GM23338 (cell line): Measurements from ENCODE around the gene SERPINA5. TPM values are rescaled to one million over a fixed set of nuclear protein-coding genes. Genes with fewer than 3 reads are reported as not detected.

Experiments
- ATAC-seq: fragments of 200-7000 bp; cut with Tn5 transposase; 3 replicates; pipeline ENCODE4 v1.9.1; 2020
- DNase-seq: peaks from one replicate; pipeline ENCODE4 v3.0.0-alpha.2; 2015; ENCODE audit warnings: low spot score
- H2AFZ ChIP-seq: fragments of 200-600 bp; sonication (generic); 2 replicates; pipeline ENCODE4 v1.8.0; 2016; ENCODE audit warnings: antibody characterized with exemption, mild to moderate bottlenecking, moderate library complexity
- H3F3A ChIP-seq: fragments of 200-600 bp; sonication (generic); replicated peaks from 2 replicates; pipeline ENCODE4 v1.8.0; 2017; ENCODE audit warnings: antibody characterized with exemption, mixed run types, low read depth
- H3K27ac ChIP-seq: fragments of 200-600 bp; sonication (generic); 2 replicates; pipeline ENCODE4 v1.6.1; 2016; ENCODE audit warnings: low read depth
- H3K27me3 ChIP-seq: fragments of 200-600 bp; sonication (generic); 2 replicates; pipeline ENCODE4 v1.8.0; 2016; ENCODE audit warnings: mild to moderate bottlenecking, mixed run types, moderate library complexity; ENCODE audit not compliant: insufficient read depth
- H3K36me3 ChIP-seq: fragments of 200-600 bp; sonication (generic); 2 replicates; pipeline ENCODE4 v1.8.0; 2016; ENCODE audit warnings: mild to moderate bottlenecking; ENCODE audit not compliant: insufficient read depth
- H3K4me1 ChIP-seq: fragments of 200-600 bp; sonication (generic); 2 replicates; pipeline ENCODE4 v1.8.0; 2016; ENCODE audit warnings: mild to moderate bottlenecking, moderate library complexity; ENCODE audit not compliant: insufficient read depth
- H3K4me2 ChIP-seq: fragments of 200-600 bp; sonication (generic); 2 replicates; pipeline ENCODE4 v1.7.1; 2017; ENCODE audit warnings: mixed run types
- H3K4me3 ChIP-seq: fragments of 200-600 bp; sonication (generic); 2 replicates; pipeline ENCODE4 v1.6.1; 2016; ENCODE audit warnings: mixed run types
- H3K79me2 ChIP-seq: fragments of 200-600 bp; sonication (generic); replicated peaks from 2 replicates; pipeline ENCODE4 v1.8.0; 2017; ENCODE audit warnings: mild to moderate bottlenecking; ENCODE audit not compliant: insufficient read depth
- H3K9me2 ChIP-seq: fragments of 200-600 bp; sonication (generic); 2 replicates; pipeline ENCODE4 v1.8.0; 2017; ENCODE audit not compliant: insufficient read depth
- H4K20me1 ChIP-seq: fragments of 200-600 bp; sonication (generic); replicated peaks from 2 replicates; pipeline ENCODE4 v1.8.0; 2017; ENCODE audit warnings: mild to moderate bottlenecking; ENCODE audit not compliant: insufficient read depth
- H3K27ac Mint-ChIP-seq: 2 replicates; pipeline ENCODE4 v1.8.0; 2020; ENCODE audit warnings: inconsistent platforms, mild to moderate bottlenecking, moderate library complexity, mixed read lengths
- H3K27me3 Mint-ChIP-seq: 3 replicates; pipeline ENCODE4 v1.8.0; 2022; ENCODE audit warnings: low read depth, mild to moderate bottlenecking, moderate library complexity, mixed read lengths, inconsistent platforms; ENCODE audit not compliant: insufficient read depth, poor library complexity
- H3K36me3 Mint-ChIP-seq: 3 replicates; pipeline ENCODE4 v1.8.0; 2021; ENCODE audit warnings: low read depth, mild to moderate bottlenecking, inconsistent platforms, moderate library complexity, mixed read lengths
- H3K4me1 Mint-ChIP-seq: 3 replicates; pipeline ENCODE4 v1.8.0; 2020; ENCODE audit warnings: mild to moderate bottlenecking, inconsistent platforms, mixed read lengths
- H3K4me3 Mint-ChIP-seq: 3 replicates; pipeline ENCODE4 v1.8.0; 2021; ENCODE audit warnings: moderate library complexity, mild to moderate bottlenecking, inconsistent platforms, mixed read lengths
- H3K9me3 Mint-ChIP-seq: 3 replicates; pipeline ENCODE4 v1.8.0; 2020; ENCODE audit warnings: moderate library complexity, mild to moderate bottlenecking, inconsistent platforms, mixed read lengths
- CREB1 ChIP-seq: fragments of 250-450 bp; sonication (Bioruptor Pico); IDR thresholded peaks from 2 replicates; pipeline ENCODE4 v1.5.0; 2020; ENCODE audit warnings: low read depth, mild to moderate bottlenecking, moderate library complexity
- EZH2 ChIP-seq: fragments of 200-600 bp; sonication (generic); IDR thresholded peaks from one replicate; pipeline ENCODE4 v1.8.0; 2017; ENCODE audit warnings: antibody characterized with exemption, mild to moderate bottlenecking, low read depth; ENCODE audit not compliant: unreplicated experiment
- EZH2phosphoT487 ChIP-seq: fragments of 200-600 bp; sonication (generic); IDR thresholded peaks from one replicate; pipeline ENCODE4 v1.8.1; 2018; ENCODE audit warnings: antibody characterized with exemption; ENCODE audit not compliant: unreplicated experiment
- JUNB ChIP-seq: IDR thresholded peaks from one replicate; pipeline ENCODE4 v1.6.1; 2016; ENCODE audit warnings: antibody characterized with exemption; ENCODE audit not compliant: unreplicated experiment
- NANOG ChIP-seq: IDR thresholded peaks from 2 replicates; pipeline ENCODE4 v1.6.1; 2016; ENCODE audit warnings: antibody characterized with exemption, borderline replicate concordance
- POLR2AphosphoS5 ChIP-seq: IDR thresholded peaks from 2 replicates; pipeline ENCODE4 v1.6.1; 2016; ENCODE audit warnings: antibody characterized with exemption, low read depth
- ZNF114 ChIP-seq: fragments of 250-450 bp; sonication (Bioruptor Pico); IDR thresholded peaks from 2 replicates; pipeline ENCODE4 v1.5.0; 2020; ENCODE audit warnings: mild to moderate bottlenecking, moderate library complexity
- ZNF331 ChIP-seq: fragments of 250-450 bp; sonication (Bioruptor Pico); IDR thresholded peaks from 2 replicates; pipeline ENCODE4 v1.5.0; 2020; ENCODE audit warnings: low read depth, mild to moderate bottlenecking, moderate library complexity
- polyA plus RNA-seq: library from polyadenylated mRNA; unstranded; fragments of >200 nt; fragmentation: Nextera tagmentation; extraction: Ambion mirVana; gene quantifications from 2 replicates; pipeline ENCODE4 v1.2.1, GENCODE V29; 2016
- total RNA-seq: library from RNA; depleted of rRNA; stranded (reverse); fragments of >200 nt; shearing (Covaris generic); gene quantifications from 2 replicates; pipeline ENCODE4 v1.2.3, GENCODE V29; 2014
- TF ChIP-seq, protein P1 (sequence below): fragments of 250-450 bp; sonication (Bioruptor Pico); IDR thresholded peaks from 2 replicates; pipeline ENCODE4 v1.5.0; 2020; ENCODE audit warnings: mild to moderate bottlenecking, moderate library complexity
- TF ChIP-seq, protein P2 (sequence below): IDR thresholded peaks from one replicate; pipeline ENCODE4 v1.6.1; 2018; ENCODE audit warnings: antibody characterized with exemption; ENCODE audit not compliant: unreplicated experiment
- TF ChIP-seq, protein P3 (sequence below): IDR thresholded peaks from 2 replicates; pipeline ENCODE4 v1.6.1; 2016; ENCODE audit warnings: antibody characterized with exemption
- TF ChIP-seq, protein P4 (sequence below), 2 experiments: fragments of 200-600 bp in 1 of 2; sonication (generic) in 1 of 2; conservative IDR thresholded peaks; 2 replicates each; pipeline versions ENCODE4 v1.5.1 to v1.6.1; 2016 to 2017; ENCODE audit warnings: antibody characterized with exemption in 2 of 2, low read depth in 2 of 2, mild to moderate bottlenecking in 2 of 2, moderate library complexity in 1 of 2

Gene SERPINA5
- total and polyA plus RNA-seq, 2 experiments from 2014 or later: 0.81 to 0.90 TPM

DNA sequence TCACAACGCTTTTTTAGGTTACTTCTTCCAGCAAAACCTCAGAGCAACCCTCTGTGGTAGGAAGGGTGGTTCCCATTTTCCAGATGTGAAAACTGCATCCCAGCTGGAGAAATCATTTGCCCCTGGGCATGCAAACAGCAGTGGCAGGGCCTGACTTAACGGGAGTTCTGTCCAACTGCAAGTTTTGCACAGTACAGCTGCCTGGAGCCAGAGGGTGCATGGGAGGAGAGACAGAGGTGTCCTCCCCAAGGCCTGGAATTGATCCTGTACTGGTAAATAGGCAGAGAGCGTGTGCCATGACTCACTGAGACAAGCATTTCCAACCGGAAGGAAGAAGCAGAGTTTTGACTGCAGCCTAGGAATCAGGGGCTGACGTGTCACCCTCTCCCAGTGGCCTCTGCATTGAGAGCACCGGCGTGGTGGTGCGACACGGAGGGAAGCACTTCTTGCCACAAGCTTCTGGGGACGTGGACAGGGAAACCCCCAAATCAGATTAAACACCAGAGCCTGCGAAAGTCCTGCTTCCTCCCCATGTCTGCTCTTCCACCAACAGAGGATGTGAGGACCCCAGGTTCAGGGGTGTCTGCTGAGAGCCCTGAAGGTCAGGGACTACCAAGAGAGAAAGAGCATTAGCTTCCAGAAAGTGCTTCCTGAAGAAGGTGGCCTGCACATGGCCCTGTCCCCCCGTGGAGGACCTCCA lies 39.0 kb upstream of the SERPINA5 start (continued):
- TF ChIP-seq, protein P1, sequence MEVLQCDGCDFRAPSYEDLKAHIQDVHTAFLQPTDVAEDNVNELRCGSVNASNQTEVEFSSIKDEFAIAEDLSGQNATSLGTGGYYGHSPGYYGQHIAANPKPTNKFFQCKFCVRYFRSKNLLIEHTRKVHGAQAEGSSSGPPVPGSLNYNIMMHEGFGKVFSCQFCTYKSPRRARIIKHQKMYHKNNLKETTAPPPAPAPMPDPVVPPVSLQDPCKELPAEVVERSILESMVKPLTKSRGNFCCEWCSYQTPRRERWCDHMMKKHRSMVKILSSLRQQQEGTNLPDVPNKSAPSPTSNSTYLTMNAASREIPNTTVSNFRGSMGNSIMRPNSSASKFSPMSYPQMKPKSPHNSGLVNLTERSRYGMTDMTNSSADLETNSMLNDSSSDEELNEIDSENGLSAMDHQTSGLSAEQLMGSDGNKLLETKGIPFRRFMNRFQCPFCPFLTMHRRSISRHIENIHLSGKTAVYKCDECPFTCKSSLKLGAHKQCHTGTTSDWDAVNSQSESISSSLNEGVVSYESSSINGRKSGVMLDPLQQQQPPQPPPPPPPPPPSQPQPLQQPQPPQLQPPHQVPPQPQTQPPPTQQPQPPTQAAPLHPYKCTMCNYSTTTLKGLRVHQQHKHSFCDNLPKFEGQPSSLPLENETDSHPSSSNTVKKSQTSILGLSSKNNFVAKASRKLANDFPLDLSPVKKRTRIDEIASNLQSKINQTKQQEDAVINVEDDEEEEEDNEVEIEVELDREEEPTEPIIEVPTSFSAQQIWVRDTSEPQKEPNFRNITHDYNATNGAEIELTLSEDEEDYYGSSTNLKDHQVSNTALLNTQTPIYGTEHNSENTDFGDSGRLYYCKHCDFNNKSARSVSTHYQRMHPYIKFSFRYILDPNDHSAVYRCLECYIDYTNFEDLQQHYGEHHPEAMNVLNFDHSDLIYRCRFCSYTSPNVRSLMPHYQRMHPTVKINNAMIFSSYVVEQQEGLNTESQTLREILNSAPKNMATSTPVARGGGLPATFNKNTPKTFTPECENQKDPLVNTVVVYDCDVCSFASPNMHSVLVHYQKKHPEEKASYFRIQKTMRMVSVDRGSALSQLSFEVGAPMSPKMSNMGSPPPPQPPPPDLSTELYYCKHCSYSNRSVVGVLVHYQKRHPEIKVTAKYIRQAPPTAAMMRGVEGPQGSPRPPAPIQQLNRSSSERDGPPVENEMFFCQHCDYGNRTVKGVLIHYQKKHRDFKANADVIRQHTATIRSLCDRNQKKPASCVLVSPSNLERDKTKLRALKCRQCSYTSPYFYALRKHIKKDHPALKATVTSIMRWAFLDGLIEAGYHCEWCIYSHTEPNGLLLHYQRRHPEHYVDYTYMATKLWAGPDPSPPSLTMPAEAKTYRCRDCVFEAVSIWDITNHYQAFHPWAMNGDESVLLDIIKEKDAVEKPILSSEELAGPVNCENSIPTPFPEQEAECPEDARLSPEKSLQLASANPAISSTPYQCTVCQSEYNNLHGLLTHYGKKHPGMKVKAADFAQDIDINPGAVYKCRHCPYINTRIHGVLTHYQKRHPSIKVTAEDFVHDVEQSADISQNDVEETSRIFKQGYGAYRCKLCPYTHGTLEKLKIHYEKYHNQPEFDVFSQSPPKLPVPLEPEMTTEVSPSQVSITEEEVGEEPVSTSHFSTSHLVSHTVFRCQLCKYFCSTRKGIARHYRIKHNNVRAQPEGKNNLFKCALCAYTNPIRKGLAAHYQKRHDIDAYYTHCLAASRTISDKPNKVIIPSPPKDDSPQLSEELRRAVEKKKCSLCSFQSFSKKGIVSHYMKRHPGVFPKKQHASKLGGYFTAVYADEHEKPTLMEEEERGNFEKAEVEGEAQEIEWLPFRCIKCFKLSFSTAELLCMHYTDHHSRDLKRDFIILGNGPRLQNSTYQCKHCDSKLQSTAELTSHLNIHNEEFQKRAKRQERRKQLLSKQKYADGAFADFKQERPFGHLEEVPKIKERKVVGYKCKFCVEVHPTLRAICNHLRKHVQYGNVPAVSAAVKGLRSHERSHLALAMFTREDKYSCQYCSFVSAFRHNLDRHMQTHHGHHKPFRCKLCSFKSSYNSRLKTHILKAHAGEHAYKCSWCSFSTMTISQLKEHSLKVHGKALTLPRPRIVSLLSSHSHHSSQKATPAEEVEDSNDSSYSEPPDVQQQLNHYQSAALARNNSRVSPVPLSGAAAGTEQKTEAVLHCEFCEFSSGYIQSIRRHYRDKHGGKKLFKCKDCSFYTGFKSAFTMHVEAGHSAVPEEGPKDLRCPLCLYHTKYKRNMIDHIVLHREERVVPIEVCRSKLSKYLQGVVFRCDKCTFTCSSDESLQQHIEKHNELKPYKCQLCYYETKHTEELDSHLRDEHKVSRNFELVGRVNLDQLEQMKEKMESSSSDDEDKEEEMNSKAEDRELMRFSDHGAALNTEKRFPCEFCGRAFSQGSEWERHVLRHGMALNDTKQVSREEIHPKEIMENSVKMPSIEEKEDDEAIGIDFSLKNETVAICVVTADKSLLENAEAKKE: no peak
- TF ChIP-seq POLR2AphosphoS5 (no peak), ZNF331 (CRISPR knock-in tag) (no peak), CREB1 (CRISPR knock-in tag) (no peak), EZH2 (no peak), ZNF114 (CRISPR knock-in tag) (no peak)

DNA sequence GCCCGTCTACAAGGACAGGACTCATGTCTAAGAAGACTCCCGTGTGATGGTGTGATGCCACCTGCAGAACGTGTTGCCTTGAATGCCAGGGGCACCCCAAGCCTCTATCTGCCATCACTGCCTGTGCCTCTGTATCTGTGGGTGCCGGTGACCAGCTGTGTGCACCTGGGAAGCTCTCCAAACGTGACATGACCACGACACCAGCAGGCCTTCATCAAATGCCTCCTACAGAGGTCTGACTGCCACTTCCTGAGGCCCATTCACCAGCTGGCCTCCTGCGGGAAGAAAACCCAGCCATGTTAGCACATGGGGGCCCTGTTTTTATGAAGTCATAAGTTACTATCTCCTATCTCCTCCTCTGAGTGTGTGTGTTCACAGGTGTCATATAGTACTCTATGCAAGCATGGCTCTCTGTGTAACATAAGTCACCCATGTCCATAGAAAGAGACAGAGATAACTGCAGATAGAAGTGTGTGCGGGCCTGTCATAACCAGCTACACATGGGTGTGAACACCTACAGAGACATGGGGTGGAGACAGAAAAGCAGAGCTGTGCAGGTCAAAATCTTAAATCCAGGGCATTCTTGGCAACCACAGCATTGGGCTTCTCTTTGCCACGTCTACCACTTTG lies 38.3 kb upstream of the SERPINA5 start:
- H3K27me3 Mint-ChIP-seq: peaks cover 7% of the 10 kb centered on the region
- Histone ChIP-seq H3F3A (no peaks in the 10 kb centered on the region), H3K4me3 (no peak overlapping the region), H3K9me2 (no peaks in the 10 kb centered on the region), H3K27ac (no peak overlapping the region), H2AFZ (no peak overlapping the region), H3K4me1 (peaks cover 7% of the 10 kb centered on the region; the same call in 1 of the 2 replicates), H4K20me1 (no peaks in the 10 kb centered on the region), H3K79me2 (no peaks in the 10 kb centered on the region), H3K36me3 (no peaks in the 10 kb centered on the region), H3K27me3 (no peaks in the 10 kb centered on the region), H3K4me2 (no peak overlapping the region)
- peaks cover 19% of the 10 kb centered on the region for H3K4me1 Mint-ChIP-seq
- H3K36me3 Mint-ChIP-seq: no peaks in the 10 kb centered on the region
- ATAC-seq: no peak
- no peaks in the 10 kb centered on the region for H3K9me3 Mint-ChIP-seq
- DNase-seq: no peak
- H3K4me3 Mint-ChIP-seq: no peak overlapping the region
- H3K27ac Mint-ChIP-seq: no peak overlapping the region
- TF ChIP-seq CREB1 (CRISPR knock-in tag) (no peak), NANOG (no peak), EZH2 (no peak), JUNB (no peak), EZH2phosphoT487 (no peak)
- TF ChIP-seq, protein P2, sequence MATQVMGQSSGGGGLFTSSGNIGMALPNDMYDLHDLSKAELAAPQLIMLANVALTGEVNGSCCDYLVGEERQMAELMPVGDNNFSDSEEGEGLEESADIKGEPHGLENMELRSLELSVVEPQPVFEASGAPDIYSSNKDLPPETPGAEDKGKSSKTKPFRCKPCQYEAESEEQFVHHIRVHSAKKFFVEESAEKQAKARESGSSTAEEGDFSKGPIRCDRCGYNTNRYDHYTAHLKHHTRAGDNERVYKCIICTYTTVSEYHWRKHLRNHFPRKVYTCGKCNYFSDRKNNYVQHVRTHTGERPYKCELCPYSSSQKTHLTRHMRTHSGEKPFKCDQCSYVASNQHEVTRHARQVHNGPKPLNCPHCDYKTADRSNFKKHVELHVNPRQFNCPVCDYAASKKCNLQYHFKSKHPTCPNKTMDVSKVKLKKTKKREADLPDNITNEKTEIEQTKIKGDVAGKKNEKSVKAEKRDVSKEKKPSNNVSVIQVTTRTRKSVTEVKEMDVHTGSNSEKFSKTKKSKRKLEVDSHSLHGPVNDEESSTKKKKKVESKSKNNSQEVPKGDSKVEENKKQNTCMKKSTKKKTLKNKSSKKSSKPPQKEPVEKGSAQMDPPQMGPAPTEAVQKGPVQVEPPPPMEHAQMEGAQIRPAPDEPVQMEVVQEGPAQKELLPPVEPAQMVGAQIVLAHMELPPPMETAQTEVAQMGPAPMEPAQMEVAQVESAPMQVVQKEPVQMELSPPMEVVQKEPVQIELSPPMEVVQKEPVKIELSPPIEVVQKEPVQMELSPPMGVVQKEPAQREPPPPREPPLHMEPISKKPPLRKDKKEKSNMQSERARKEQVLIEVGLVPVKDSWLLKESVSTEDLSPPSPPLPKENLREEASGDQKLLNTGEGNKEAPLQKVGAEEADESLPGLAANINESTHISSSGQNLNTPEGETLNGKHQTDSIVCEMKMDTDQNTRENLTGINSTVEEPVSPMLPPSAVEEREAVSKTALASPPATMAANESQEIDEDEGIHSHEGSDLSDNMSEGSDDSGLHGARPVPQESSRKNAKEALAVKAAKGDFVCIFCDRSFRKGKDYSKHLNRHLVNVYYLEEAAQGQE: no peak
- TF ChIP-seq, protein P3, sequence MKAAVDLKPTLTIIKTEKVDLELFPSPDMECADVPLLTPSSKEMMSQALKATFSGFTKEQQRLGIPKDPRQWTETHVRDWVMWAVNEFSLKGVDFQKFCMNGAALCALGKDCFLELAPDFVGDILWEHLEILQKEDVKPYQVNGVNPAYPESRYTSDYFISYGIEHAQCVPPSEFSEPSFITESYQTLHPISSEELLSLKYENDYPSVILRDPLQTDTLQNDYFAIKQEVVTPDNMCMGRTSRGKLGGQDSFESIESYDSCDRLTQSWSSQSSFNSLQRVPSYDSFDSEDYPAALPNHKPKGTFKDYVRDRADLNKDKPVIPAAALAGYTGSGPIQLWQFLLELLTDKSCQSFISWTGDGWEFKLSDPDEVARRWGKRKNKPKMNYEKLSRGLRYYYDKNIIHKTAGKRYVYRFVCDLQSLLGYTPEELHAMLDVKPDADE: no peak
- TF ChIP-seq, protein P4, sequence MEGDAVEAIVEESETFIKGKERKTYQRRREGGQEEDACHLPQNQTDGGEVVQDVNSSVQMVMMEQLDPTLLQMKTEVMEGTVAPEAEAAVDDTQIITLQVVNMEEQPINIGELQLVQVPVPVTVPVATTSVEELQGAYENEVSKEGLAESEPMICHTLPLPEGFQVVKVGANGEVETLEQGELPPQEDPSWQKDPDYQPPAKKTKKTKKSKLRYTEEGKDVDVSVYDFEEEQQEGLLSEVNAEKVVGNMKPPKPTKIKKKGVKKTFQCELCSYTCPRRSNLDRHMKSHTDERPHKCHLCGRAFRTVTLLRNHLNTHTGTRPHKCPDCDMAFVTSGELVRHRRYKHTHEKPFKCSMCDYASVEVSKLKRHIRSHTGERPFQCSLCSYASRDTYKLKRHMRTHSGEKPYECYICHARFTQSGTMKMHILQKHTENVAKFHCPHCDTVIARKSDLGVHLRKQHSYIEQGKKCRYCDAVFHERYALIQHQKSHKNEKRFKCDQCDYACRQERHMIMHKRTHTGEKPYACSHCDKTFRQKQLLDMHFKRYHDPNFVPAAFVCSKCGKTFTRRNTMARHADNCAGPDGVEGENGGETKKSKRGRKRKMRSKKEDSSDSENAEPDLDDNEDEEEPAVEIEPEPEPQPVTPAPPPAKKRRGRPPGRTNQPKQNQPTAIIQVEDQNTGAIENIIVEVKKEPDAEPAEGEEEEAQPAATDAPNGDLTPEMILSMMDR (conservative IDR thresholded peaks at IDR 0.05; ENCODE audit: low read depth in 2 of 2): no peak
